Uterus (tissue), 2 donors: Measurements from ENCODE around the gene GP2.

Source experiments
- CTCF ChIP-seq, 4 experiments: fragments of 200-600 bp in 2 of 4; fragments of 450-650 bp in 2 of 4; sonication (generic) in 2 of 4; IDR thresholded peaks; one replicate each; pipeline ENCODE4 v1.5.1; 2016 to 2019; ENCODE audit warnings: antibody characterized with exemption in 4 of 4, mild to moderate bottlenecking in 2 of 4, moderate library complexity in 1 of 4
- POLR2A ChIP-seq, 2 donors: fragments of 450-650 bp; IDR thresholded peaks; one replicate each; pipeline ENCODE4 v1.6.1; 2016; ENCODE audit warnings: antibody characterized with exemption in 2 of 2, mild to moderate bottlenecking in 1 of 2, moderate library complexity in 1 of 2

- no peak for TF ChIP-seq CTCF (IDR thresholded peaks at IDR 0.05)
- TF ChIP-seq POLR2A (IDR thresholded peaks at IDR 0.05): no peak
Observed at GRCh38 chr16:20326321-20326720, 992 bp downstream of the GP2 start.
